Stimulated activated naive CD4-positive, alpha-beta T cell (primary cell): Measurements from ENCODE around the gene RBMXL3.

ENCODE experiments used
- DNase-seq, 6 experiments: peaks; one replicate each; lab custom pipeline; 2025; lab: John Stamatoyannopoulos, UW

The RBMXL3 gene

GRCh38 chrX:115233497-115234455, 44.6 kb downstream of the RBMXL3 start, which contains the start of gene LRCH2:
TSS of gene LRCH2 (minus strand) at chrX:115234096. CDS start at chrX:115234041, 55 bp downstream.
- no peak for DNase-seq

- no peak for DNase-seq
Observed at GRCh38 chrX:115234461-115234860, 45.3 kb downstream of the RBMXL3 start.

DNA sequence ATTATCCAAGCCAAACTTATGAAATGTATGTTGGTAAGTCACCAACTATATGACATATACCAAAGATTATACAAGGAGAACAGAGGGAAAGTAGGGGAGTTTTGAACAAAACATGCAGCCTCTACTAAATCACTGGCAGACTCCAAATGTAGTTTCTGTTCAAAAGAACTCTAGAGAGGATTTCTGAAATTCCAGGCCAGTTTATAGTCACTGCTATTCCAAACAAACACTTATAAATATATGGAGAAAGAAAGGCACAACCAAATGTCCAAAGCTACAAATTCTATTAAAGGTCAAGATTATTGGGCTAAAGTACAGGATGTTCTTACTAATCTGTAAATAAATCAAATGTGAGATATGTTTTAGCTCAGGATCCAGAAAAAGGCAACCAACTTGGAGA, 47.4 kb downstream of the RBMXL3 start:
- no peak for DNase-seq

DNA sequence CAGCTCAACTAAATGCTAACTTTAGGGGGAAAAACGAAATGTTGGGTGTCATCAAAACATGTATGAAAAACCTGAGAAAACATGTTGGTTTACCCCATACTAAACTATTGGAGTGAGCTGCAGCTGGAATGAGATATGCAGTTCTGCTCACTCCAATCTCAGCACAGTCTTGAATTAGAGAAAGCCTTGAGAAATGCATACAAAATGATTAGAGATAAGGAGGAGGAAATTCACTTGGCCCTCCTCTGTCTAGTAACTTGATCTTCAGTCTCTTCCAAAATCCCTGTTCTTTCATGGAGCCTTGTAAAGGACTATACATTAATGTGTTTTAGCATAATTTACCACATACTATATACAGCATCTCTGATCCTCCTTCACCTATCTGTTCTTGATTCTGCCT, 47.8 kb downstream of the RBMXL3 start:
- DNase-seq: no peak
